ENCODE data around the gene PGD. TPM values are rescaled to one million over a fixed set of nuclear protein-coding genes. Genes with fewer than 3 reads are reported as not detected.

The PGD gene
- total and polyA plus RNA-seq, 10 of the 15 experiments (the other 5 are each of a cell fraction or from before 2014, with no cell fraction given), result 108 to 262 (median 171) TPM

GRCh38 chr1:10424034-10424433 lies 25.2 kb downstream of the PGD start:
- FAIRE-seq (no peak), ATAC-seq (no peak), DNase-seq (ENCODE audit: low read depth, low spot score) (no peak)
- ChIA-PET CTCF (interaction anchor here (1.1 kb wide), 1 partner anchor 65 kb away, joined by 3 read pairs; no protein-coding TSS in a partner anchor), RAD21 (ENCODE audit: unreplicated experiment) (no interaction called here), POLR2A (no interaction called here), SMC1A (ENCODE audit: uncharacterized antibody, unreplicated experiment) (no interaction called here)
- Histone ChIP-seq H4K20me1 (ENCODE audit: control insufficient read depth, insufficient read depth) (no peaks in the 10 kb centered on the region), H3K4me1 (ENCODE audit: control insufficient read depth, insufficient read depth, low read length) (peaks cover 4% of the 10 kb centered on the region; the same call in 1 of the 2 replicates), H3K9ac (ENCODE audit: control insufficient read depth, insufficient read depth, low read length) (no peak overlapping the region), H3K27me3 (replicated peaks in 1 of 2; ENCODE audit: control insufficient read depth in 2 of 2, insufficient read depth in 2 of 2, low read length in 1 of 2) (no peaks in the 10 kb centered on the region), H3K79me2 (ENCODE audit: control insufficient read depth, insufficient read depth, low read length) (no peaks in the 10 kb centered on the region), H3K27ac (ENCODE audit: control insufficient read depth, insufficient read depth) (no peak overlapping the region), H3K36me3 (ENCODE audit: control insufficient read depth in 2 of 2, insufficient read depth in 2 of 2, low read length in 1 of 2) (peaks cover 4 to 9% of the 10 kb centered on the region in 2 experiments), H2AFZ (ENCODE audit: control insufficient read depth, low read depth, low read length) (no peak overlapping the region), H3K9me3 (replicated peaks; ENCODE audit: control insufficient read depth, insufficient read depth, low read length) (no peaks in the 10 kb centered on the region), H3K4me3 (no peak overlapping the region), H3K4me2 (ENCODE audit: control insufficient read depth, insufficient read depth) (no peak overlapping the region)
- intact Hi-C loops (cut with micrococcal nuclease; ENCODE audit: unreplicated experiment) (no loop called here), in situ Hi-C loops (cut with MboI) (loop anchor here (5.0 kb wide), 1 partner anchor 552 kb away; no protein-coding TSS in a partner anchor)
- 86% methylated on average over 9 of the region's 9 CpGs for WGBS (ENCODE audit: insufficient coverage, insufficient replicate concordance, low lambda C conversion rate, missing lambda C conversion rate)
- TF ChIP-seq JUND (IDR thresholded peaks at IDR 0.05; ENCODE audit: low read depth, low read length) (no peak), SMAD1 (IDR thresholded peaks at IDR 0.05; ENCODE audit: low read depth, partially characterized antibody) (no peak), SREBF1 (IDR thresholded peaks at IDR 0.05; ENCODE audit: low read length) (no peak), TAF1 (IDR thresholded peaks at IDR 0.05; ENCODE audit: borderline replicate concordance, low read depth, low read length) (no peak), ZBED1 (IDR thresholded peaks at IDR 0.05; ENCODE audit: borderline replicate concordance) (no peak), MTA3 (IDR thresholded peaks at IDR 0.05; ENCODE audit: borderline replicate concordance, low read length) (no peak), POLR2AphosphoS2 (IDR thresholded peaks at IDR 0.05; ENCODE audit: low read depth, low read length) (no peak), RBBP5 (conservative IDR thresholded peaks at IDR 0.05) (no peak), GABPA (IDR thresholded peaks at IDR 0.05; ENCODE audit: low read depth) (no peak), IRF5 (IDR thresholded peaks at IDR 0.05; ENCODE audit: borderline replicate concordance) (no peak), USF2 (IDR thresholded peaks at IDR 0.05; ENCODE audit: borderline replicate concordance, low read depth, low read length) (no peak), TARDBP (IDR thresholded peaks at IDR 0.05; ENCODE audit: borderline replicate concordance) (no peak)
- BruUV-seq (replicated peaks), result no TSS peak

All from GM12878 (cell line).